Stimulated activated CD4-positive, alpha-beta T cell treated with anti-CD3 and anti-CD28 coated beads, Interleukin-2, amount 100 ng/mL, for 24 hours (primary cell): ENCODE results near the gene MYPN.

ENCODE experiments used
- DNase-seq, 2 donors: peaks; one replicate each; pipeline ENCODE4 v3.0.0-alpha.2; 2020

MYPN gene

GRCh38 chr10:68096913-68097516 lies 12.3 kb upstream of the MYPN start:
- no peak for DNase-seq

GRCh38 chr10:68099736-68100135 lies 9.6 kb upstream of the MYPN start:
- no peak for DNase-seq

GRCh38 chr10:68101066-68101465 lies 8.2 kb upstream of the MYPN start:
- no peak for DNase-seq

- no peak for DNase-seq
Observed at GRCh38 chr10:68103261-68103878, 5.9 kb upstream of the MYPN start.

DNA sequence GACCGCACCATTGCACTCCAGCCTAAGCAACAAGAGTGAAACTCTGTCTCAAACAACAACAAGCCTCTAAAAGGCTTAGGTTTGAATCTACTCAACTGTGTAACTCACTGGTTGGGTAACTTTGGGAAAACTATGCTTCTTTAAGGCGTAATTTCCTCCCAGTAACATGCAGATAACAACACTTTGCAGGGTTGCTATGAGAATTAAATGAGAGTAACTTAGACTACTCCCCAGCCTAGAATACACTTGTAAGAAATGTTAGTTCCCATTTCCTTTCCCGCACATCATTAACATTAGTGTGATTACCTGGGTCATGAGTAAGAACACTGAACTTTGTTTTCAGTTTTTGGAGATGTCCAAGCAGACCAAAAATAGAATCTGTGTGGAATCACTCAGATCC lies 5.4 kb upstream of the MYPN start:
- no peak for DNase-seq

DNA sequence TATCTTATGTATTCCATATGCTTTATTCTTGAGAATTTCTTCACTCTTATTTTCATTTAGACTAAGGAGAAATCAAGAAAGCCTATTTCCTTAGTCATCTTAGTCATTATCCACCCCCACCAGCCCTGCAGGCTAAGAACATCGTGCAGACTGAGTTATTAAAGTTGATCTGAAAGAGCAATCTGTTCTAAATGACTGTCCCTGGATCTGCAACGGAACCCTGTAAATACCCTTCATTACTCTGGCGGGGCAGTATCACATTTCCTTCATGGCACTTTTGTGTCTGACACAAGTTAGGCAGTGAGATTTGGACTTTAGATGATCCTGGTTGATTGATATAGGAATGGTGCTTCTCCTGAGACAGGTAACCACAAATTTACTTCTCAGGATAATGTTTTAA lies 3.5 kb upstream of the MYPN start:
- DNase-seq, result no peak

GRCh38 chr10:68106656-68107055 lies 2.6 kb upstream of the MYPN start:
- DNase-seq, result no peak

DNA sequence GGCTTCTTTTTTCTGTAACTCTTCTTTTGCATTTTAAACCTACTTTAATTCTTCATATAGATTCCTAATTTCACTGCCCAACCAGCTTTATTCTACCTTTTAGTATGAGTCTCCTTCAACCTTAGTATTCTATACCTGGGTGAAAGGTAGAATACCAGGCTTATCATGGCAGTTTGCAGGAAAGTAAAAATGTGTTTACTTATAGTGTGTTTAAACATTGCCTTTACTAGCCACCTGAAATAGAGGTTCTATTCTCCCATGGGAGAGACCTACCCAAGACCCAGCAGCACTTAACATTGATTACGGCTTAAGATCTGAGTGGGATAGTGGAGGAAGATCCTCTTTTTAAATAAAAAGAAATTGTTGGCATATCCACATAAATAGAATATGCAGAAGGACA lies 1.6 kb upstream of the MYPN start:
- no peak for DNase-seq

DNA sequence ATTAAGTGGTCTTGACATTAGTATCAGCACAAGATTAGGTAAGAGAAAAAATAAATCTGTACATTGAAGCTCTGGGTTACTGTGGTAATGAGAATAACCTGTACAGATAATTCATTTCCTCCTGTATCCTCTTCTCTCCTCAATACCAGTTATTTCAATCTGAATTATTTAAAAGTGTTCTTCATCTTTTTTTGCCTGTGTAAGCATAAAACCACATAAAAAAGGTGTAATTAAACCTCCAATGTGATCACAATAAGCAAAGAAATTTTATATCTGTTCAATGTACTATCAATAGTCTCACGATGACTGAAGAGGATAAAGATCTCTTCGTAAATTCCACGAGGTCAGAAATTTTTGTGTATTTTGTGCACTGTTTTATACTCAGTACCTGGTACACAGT lies 1.2 kb upstream of the MYPN start:
- DNase-seq, result no peak

DNA sequence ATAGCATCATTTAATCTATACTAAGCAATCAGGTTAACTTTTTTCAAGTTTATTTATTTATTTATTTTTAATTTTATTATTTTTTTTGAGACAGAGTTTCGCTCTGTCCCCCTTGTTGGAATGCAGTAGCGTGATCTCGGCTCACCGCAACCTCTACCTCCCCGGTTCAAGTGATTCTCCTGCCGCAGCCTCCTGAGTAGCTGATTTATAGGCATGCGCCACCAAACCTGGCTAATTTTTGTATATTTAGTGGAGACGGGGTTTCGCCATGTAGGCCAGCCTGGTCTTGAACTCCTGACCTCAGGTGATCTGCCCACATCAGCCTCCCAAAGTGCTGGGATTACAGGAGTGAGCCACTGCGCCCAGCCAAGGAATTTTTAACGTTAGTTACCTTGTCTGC lies 635 bp upstream of the MYPN start:
- DNase-seq, result no peak

- DNase-seq, result no peak
Observed at GRCh38 chr10:68110027-68110426, 739 bp downstream of the MYPN start.

DNA sequence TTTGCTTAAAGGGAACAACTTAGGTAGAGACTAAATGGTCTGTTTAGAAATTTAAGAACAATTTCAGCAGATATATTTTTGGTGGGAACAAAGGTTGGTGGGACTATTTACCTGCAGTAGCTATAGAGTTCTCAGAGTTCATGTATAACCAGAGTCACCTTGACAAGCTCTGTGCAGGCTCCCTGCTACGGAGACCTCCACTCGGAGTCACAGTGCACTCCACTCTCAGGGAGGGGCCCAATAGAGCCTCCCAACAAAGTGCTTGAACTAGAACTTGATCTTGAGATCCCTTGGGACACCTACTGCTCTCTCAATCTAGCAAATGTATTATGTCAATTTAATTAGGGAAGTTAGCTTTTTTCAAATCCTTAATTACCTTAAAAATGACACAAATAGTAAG lies 2.3 kb downstream of the MYPN start:
- DNase-seq, result no peak

DNA sequence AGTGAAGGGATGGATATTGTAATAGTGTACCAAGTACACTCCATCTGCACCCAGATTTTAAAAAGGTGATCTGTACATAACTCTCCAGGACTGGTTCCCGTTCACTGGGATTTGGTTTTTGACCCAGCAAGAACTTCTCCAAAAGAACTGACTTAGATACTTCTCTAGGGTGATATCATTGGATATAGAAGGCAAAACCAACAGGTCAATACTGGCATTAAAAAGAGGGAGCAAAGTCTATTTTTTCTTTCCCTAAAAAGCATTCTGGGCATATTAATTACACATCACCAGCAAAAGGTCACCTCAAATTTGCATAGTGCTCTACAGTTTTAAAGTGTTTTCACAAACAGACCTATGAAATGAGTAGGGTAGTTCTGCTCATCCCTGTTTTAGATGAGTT lies 3.5 kb downstream of the MYPN start:
- DNase-seq, result no peak

DNA sequence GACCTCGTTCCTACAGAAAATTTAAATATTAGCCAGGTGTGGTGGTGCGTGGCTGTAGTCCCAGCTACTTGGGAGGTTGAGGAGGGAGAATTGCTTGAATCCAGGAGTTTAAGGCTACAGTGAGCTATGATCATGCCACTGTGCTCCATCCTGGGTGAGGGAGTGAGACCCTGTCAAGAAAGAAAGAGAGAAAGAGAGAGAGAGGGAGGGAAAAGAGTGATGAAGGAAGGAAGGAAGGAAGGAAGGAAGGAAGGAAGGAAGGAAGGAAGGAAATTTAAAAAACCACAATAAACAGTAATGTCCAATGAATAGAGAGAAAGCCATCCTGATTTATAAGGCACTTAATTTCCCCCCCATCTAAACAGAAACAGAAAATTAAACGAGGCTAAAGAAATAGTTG lies 9.4 kb downstream of the MYPN start:
- DNase-seq, result no peak

- DNase-seq, result no peak
Observed at GRCh38 chr10:68121020-68121743, 11.9 kb downstream of the MYPN start.

GRCh38 chr10:68121852-68122251 lies 12.6 kb downstream of the MYPN start:
- DNase-seq, result no peak

- DNase-seq, result no peak
Observed at GRCh38 chr10:68124718-68125117, 15.4 kb downstream of the MYPN start.

GRCh38 chr10:68125772-68126171 lies 16.5 kb downstream of the MYPN start:
- DNase-seq, result no peak

GRCh38 chr10:68128015-68128414 lies 18.7 kb downstream of the MYPN start:
- DNase-seq, result no peak

DNA sequence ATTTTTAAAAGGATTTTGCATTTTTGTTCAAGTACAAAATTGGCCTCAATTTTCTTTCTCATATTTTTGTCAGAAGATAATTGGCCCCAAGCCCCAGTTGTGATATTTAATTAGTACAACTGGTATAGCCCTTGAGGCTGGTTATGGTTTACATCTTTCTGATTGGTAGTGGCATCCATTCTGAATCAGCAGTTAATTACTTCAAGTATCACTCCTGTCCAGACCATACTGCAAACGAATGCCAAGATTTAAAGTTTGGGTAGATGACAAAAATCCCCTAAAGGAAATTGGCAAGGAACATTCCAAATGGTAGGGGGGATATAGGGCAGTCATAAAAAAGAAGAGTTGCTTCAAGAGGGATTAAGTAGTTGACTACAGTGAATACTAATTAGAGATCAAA lies 23.1 kb downstream of the MYPN start:
- no peak for DNase-seq

GRCh38 chr10:68133523-68133922 lies 24.2 kb downstream of the MYPN start:
- no peak for DNase-seq

GRCh38 chr10:68135362-68135761 lies 26.1 kb downstream of the MYPN start:
- no peak for DNase-seq

- no peak for DNase-seq
Observed at GRCh38 chr10:68135922-68136792, 26.9 kb downstream of the MYPN start.

DNA sequence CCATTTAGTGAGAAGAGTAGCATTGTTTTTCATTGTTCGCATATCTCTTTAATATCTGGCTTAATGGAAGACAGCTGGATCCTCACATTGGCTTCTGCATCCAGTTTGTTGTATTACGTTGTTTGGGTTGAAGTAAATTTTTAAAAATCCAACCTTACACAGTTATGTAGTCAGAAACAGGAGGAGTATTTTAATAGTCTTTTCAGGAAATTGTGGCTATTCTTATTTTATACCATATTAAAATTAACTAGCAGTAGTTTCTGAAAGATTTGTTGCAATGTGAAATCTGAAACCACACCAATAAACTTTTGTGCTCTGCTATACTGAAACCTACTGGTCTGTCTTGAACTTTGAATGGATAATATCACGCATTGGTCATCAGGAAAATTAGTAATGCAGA lies 27.9 kb downstream of the MYPN start:
- DNase-seq, result no peak
